Psoas muscle (tissue), 8 donors: ENCODE measurements around the gene TMEM217. TPM values are rescaled to one million over a fixed set of nuclear protein-coding genes. Genes with fewer than 3 reads are reported as not detected.

Experiments
- ATAC-seq, 4 donors: fragments of 200-7000 bp; cut with Tn5 transposase; one replicate each; pipeline ENCODE4 v1.9.1; 2020; ENCODE audit warnings: moderate library complexity in 3 of 4, mild to moderate bottlenecking in 2 of 4
- DNase-seq, 2 donors: peaks; one replicate each; pipeline ENCODE4 v3.0.0-alpha.2; 2020
- H3K27ac ChIP-seq: fragments of 200-600 bp; one replicate; pipeline ENCODE4 v1.8.0; 2022
- H3K27me3 ChIP-seq, 3 donors: fragments of 200-600 bp in 1 of 3; one replicate each; pipeline versions ENCODE4 v1.6.1 to v1.8.0; 2013 to 2022; ENCODE audit warnings: low read length in 2 of 3, mild to moderate bottlenecking in 2 of 3, moderate library complexity in 1 of 3; ENCODE audit not compliant: insufficient read depth in 3 of 3
- H3K36me3 ChIP-seq, 2 donors: fragments of 200-600 bp in 1 of 2; one replicate each; pipeline versions ENCODE4 v1.6.1 to v1.8.0; 2013 to 2022; ENCODE audit warnings: low read depth in 1 of 2, mild to moderate bottlenecking in 1 of 2, moderate library complexity in 1 of 2; ENCODE audit not compliant: insufficient read depth in 1 of 2
- H3K4me1 ChIP-seq: fragments of 200-600 bp; one replicate; pipeline ENCODE4 v1.8.0; 2022
- H3K4me3 ChIP-seq: fragments of 200-600 bp; one replicate; pipeline ENCODE4 v1.8.0; 2022; ENCODE audit warnings: mild to moderate bottlenecking
- H3K9me3 ChIP-seq: fragments of 200-600 bp; one replicate; pipeline ENCODE4 v1.8.0; 2022
- CTCF ChIP-seq: fragments of 200-600 bp; IDR thresholded peaks from one replicate; pipeline ENCODE4 v1.8.0; 2022; ENCODE audit warnings: antibody characterized with exemption
- WGBS, 3 donors: extraction: QIAGEN DNeasy Blood & Tissue Kit; methylation state at CpG; one replicate each; pipeline versions ENCODE4 v1.1.6 to v1.1.7; 2013; 5-methylcytosine and 5-hydroxymethylcytosine counted together
- intact Hi-C, 2 donors: fragments of 100-400 bp; cut with DNase I; formaldehyde crosslinking; loops; one replicate each; pipeline versions ENCODE4 v1.11.0 to v1.14.2; 2022
- polyA plus RNA-seq, 3 donors: library from polyadenylated mRNA; stranded (reverse); fragments of 200-250 nt; gene quantifications; one replicate each; pipeline ENCODE4 v1.2.3, GENCODE V29; 2013
- total RNA-seq, 4 donors: library from RNA; stranded (reverse); fragmentation: NEBNext Ultra II Directional in 2 of 4; extraction: Animal tissue kit (Norgen Biotek cat#: 25700) in 2 of 4; gene quantifications; one replicate each; pipeline versions ENCODE4 v1.2.1 to v1.2.4, GENCODE V29; 2021 to 2023
- donor health status: healthy with polysubstance abuse.
- donor health status: DM: no; HTN: no; CAD: no; lungs with moderate emphysema.
- donor health status: Bipolar disorder and iron deficiency.
- donor health status: healthy.
- donor health status: DM: yes; HTN: yes; CAD: no.
- donor health status: DM: no; HTN: no; CAD: no.
- donor health status: DM: no; HTN: no; CAD: no.
- donor health status: DM: yes; HTN: yes; CAD: no.

The TMEM217 gene
- total and polyA plus RNA-seq, 7 donors, result 0.05 to 4.3 (median 0.31) TPM; not detected in 1

GRCh38 chr6:37265860-37266259 is 7.9 kb upstream of the TMEM217 start:
- DNase-seq, result no peak
- ATAC-seq, result no peak
- intact Hi-C loops, result no loop called here
- 84 to 88% (median 87%) methylated on average over 3 of the region's 3 CpGs for WGBS, 3 donors
- Histone ChIP-seq H3K36me3 (peaks cover 0 to 17% of the 10 kb centered on the region in 2 donors), H3K9me3 (no peaks in the 10 kb centered on the region), H3K4me3 (no peak overlapping the region), H3K27me3 (no peaks in the 10 kb centered on the region), H3K4me1 (peaks cover 36% of the 10 kb centered on the region), H3K27ac (peak overlapping the region; percentile 41)
- TF ChIP-seq CTCF, result no peak

GRCh38 chr6:37265001-37265400 is 7.1 kb upstream of the TMEM217 start:
- H3K27me3 ChIP-seq, result no peaks in the 10 kb centered on the region
- DNase-seq, result no peak
- intact Hi-C loops, result no loop called here
- H3K9me3 ChIP-seq, result no peaks in the 10 kb centered on the region
- ATAC-seq, result no peak
- peaks cover 0 to 12% of the 10 kb centered on the region in 2 donors for H3K36me3 ChIP-seq
- H3K27ac ChIP-seq, result peak overlapping the region; percentile 41
- TF ChIP-seq CTCF, result no peak
- 51 to 79% (median 61%) methylated on average over 2 of the region's 2 CpGs for WGBS, 3 donors
- no peak overlapping the region for H3K4me3 ChIP-seq
- H3K4me1 ChIP-seq, result peaks cover 34% of the 10 kb centered on the region

GRCh38 chr6:37262446-37263026 is 4.6 kb upstream of the TMEM217 start:
- intact Hi-C loops, result no loop called here
- no peaks in the 10 kb centered on the region for H3K9me3 ChIP-seq
- 43 to 70% (median 59%) methylated on average over 8 of the region's 8 CpGs for WGBS, 3 donors
- H3K4me3 ChIP-seq, result no peak overlapping the region
- no peak for TF ChIP-seq CTCF
- H3K27me3 ChIP-seq, result no peaks in the 10 kb centered on the region
- H3K36me3 ChIP-seq, result no peaks in the 10 kb centered on the region
- DNase-seq (no peak), ATAC-seq (peak in 1 of 4 donors; percentile 23)
- H3K4me1 ChIP-seq, result peaks cover 40% of the 10 kb centered on the region
- H3K27ac ChIP-seq, result peak overlapping the region; percentile 52

- Histone ChIP-seq H3K9me3 (no peaks in the 10 kb centered on the region), H3K27me3 (no peaks in the 10 kb centered on the region), H3K27ac (no peak overlapping the region), H3K4me3 (no peak overlapping the region), H3K36me3 (no peaks in the 10 kb centered on the region), H3K4me1 (peaks cover 38% of the 10 kb centered on the region)
- DNase-seq (no peak), ATAC-seq (no peak)
- WGBS, 3 donors, result 76 to 89% (median 77%) methylated on average over 5 of the region's 5 CpGs
- intact Hi-C loops, result no loop called here
- TF ChIP-seq CTCF, result no peak
Measured at GRCh38 chr6:37261198-37261597, 3.3 kb upstream of the TMEM217 start.

- Histone ChIP-seq H3K27ac (no peak overlapping the region), H3K9me3 (no peaks in the 10 kb centered on the region), H3K36me3 (no peaks in the 10 kb centered on the region), H3K4me1 (peaks cover 38% of the 10 kb centered on the region), H3K27me3 (no peaks in the 10 kb centered on the region), H3K4me3 (peak overlapping the region; percentile 90)
- ATAC-seq, result no peak
- TF ChIP-seq CTCF, result no peak
- 92 to 96% (median 94%) methylated on average over 1 of the region's 1 CpG for WGBS, 3 donors
- DNase-seq, result no peak
- intact Hi-C loops, result no loop called here
Measured at GRCh38 chr6:37260444-37260843, 2.5 kb upstream of the TMEM217 start.
